TTC549 (cell line): Measurements from ENCODE around the gene ROBO1.
A peak's percentile ranks its signal among the peaks of the same experiment; 100 is the strongest.

Source experiments
- FAIRE-seq: peaks from 2 replicates; lab custom pipeline; 2012; peaks lifted over from hg19 to GRCh38; lab: Jason Lieb, UNC

The ROBO1 gene

GRCh38 chr3:78972617-78973301 lies 795.0 kb downstream of the ROBO1 start:
- FAIRE-seq: no peak

GRCh38 chr3:78970656-78971055 lies 797.1 kb downstream of the ROBO1 start:
- no peak for FAIRE-seq

- no peak for FAIRE-seq
These were observed 798.3 kb downstream of the ROBO1 start for GRCh38 chr3:78969483-78969882.

GRCh38 chr3:78967061-78967460 lies 800.7 kb downstream of the ROBO1 start:
- no peak for FAIRE-seq

- no peak for FAIRE-seq
These were observed 804.0 kb downstream of the ROBO1 start for GRCh38 chr3:78963771-78964170.

DNA sequence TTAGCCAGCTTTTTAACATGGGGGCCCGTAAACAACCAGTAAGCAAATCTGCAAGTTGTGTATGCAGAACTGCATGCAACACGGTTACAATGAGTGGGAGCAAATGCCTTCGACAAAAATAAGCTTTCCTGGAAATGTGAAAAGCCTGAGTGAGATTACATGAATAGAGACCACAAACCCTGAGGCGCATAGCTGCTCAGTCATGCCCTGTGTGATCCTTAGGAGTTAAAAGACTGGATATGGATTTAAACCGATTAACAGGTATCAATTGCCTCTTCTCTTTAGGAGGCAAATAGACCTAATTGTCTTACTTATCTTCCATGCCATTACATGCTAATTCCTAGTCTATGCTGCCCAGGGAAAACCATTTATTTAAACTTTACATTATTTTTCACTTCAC lies 810.3 kb downstream of the ROBO1 start:
- FAIRE-seq: no peak

DNA sequence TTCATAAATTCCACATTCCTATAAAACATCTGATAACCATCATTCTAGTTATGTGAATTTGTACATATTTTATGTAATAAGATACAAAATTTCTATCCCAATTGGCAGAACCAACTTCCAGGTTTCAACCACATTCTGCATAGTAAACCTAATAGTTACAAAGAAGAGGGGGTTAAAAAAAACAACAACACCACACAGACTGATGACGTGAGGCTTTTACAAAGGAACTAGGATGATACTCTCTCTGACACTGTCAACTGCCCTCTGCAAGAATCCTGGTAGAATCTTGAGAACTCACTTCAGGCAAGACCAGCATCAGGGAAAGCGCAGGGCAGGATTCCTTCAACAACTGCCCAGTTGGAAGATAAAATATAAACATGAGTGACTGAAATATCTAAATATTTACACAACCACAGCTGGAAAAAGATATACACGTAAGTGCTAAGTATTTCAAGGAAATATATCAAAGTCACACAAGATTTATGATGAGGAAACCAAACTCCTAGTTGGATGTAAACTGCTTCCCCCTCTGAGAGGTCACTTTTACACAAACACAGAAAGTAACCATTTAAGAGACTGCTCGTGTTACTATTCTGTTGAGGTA lies 816.4 kb downstream of the ROBO1 start:
- no peak for FAIRE-seq

- FAIRE-seq: no peak
These were observed 826.2 kb downstream of the ROBO1 start for GRCh38 chr3:78941587-78941986.

DNA sequence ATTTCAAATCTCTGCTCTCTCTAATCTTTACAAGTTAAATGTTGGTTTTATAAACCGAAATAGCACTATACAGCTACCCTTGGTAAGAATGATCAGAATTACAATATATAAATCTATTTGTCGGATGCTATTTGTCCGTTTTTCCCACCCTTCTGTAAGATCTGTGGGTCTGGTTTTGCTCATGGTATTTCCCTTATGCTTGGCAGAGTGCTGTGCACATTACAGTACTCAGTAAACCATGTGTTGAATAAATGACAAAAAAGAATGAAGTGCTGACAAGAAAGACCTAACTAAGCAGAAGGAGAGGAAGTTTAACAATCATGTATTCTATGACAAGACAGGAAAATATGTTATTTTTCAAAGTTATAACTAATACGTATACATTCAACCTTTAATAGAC lies 827.2 kb downstream of the ROBO1 start:
- FAIRE-seq: no peak

GRCh38 chr3:78940128-78940527 lies 827.7 kb downstream of the ROBO1 start:
- FAIRE-seq: no peak

GRCh38 chr3:78937475-78937874 lies 830.3 kb downstream of the ROBO1 start:
- FAIRE-seq: no peak

DNA sequence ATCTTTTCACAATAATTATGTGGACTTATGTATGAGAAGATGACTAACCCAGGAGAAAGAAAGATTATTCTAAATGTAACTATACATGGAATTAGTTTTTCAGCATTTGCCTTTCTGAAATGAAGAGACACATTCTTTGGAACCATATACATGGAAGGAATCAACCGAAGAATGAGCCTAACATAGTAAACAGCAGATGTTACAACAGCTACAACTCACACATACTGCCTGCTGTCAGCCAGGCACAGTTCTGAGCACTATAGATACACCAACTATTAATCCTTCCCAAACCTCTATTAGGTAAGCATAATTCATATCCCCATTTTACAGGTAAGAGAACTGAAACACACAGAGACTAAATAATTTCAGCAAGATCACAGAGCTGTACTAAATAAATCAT lies 840.0 kb downstream of the ROBO1 start:
- no peak for FAIRE-seq

GRCh38 chr3:78926523-78926922 lies 841.3 kb downstream of the ROBO1 start:
- no peak for FAIRE-seq

DNA sequence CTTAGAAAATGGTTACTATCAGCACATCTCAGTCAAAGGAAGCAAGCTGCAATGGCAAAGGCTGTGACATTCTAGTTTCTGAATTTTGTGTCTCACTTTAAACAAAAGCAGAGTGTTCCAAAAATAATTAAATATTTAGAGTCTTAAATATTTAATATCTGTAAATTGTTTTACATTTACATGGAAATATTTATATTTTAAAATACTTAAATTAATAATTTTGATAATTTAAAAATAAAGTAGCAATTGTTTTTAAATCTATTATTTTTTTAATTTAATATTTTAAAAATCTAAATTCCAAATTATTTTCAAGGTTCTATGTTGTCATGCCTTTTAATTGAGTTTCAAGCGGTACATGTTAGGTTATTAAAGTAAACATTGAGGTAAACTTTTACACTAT lies 843.1 kb downstream of the ROBO1 start:
- peak; percentile 90 for FAIRE-seq

DNA sequence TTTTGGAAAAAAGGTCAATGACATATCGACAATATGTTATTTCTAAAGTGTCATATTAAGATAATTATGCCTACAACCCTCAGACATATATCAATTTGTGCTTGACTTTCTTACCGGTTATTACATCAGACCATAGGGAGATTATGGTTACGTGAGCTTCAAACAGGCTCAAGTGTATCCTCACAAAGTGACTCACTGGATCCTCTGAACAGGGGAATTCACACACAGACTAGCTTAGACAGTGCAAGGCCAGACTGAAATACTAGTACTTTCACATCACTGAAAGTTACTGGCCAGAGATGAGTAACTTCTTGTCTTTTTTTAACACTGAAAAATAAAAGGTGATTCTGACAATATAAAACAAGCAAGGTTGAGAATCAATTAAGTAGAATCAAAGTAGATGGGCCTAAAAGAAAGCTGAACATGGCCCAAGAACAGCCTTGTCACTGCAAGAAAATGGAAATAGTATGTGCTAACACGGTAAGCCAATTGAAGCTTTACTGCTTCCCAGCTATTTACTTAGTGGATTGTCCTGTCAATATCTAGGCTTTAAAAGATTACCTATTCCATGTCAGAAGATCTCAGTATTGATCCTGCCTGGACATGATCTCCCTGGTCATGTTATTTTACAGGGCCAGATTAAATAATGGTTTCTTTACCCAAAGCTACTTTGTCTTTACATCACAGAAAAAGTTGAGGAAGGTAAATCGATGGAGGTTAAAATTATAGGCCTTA lies 848.6 kb downstream of the ROBO1 start:
- FAIRE-seq: no peak

GRCh38 chr3:78918361-78919020 lies 849.3 kb downstream of the ROBO1 start:
- no peak for FAIRE-seq

GRCh38 chr3:78917536-78917935 lies 850.3 kb downstream of the ROBO1 start:
- no peak for FAIRE-seq

- FAIRE-seq: no peak
These were observed 854.1 kb downstream of the ROBO1 start for GRCh38 chr3:78913711-78914110.

GRCh38 chr3:78912687-78913086 lies 855.1 kb downstream of the ROBO1 start:
- no peak for FAIRE-seq

GRCh38 chr3:78912259-78912658 lies 855.5 kb downstream of the ROBO1 start:
- FAIRE-seq: no peak

- no peak for FAIRE-seq
These were observed 856.4 kb downstream of the ROBO1 start for GRCh38 chr3:78911394-78911793.

- no peak for FAIRE-seq
These were observed 859.6 kb downstream of the ROBO1 start for GRCh38 chr3:78908236-78908635.

DNA sequence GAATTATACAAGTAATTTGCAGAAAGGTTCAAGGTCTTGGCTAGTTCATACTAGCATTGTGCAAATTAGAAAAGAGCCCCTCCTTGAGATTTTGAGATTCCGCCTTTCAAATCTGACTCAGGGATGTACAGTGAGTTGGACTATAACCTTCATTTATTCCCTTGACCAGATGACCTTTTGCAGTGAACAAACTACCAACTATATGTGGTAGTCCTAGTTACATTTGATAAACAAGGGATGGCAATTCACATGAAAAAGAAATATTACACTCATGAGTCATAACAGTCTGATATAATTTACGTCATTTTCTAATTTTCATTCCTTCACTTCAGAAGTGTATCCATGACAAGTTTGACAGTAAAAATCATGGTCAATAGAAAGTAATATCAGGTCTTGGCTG lies 860.4 kb downstream of the ROBO1 start:
- FAIRE-seq: no peak
